Measurements from ENCODE around the gene CCN6.
A peak's percentile ranks its signal among the peaks of the same experiment; 100 is the strongest.
"Not testable (repeated sequence)": the region's sequence is repeated elsewhere in the genome, so short reads cannot be mapped to it uniquely, and the experiment has no call there.

Gene CCN6

GRCh38 chr6:112051251-112051740 lies 2.6 kb upstream of the CCN6 start:
- not testable (repeated sequence) for DNase-seq

- no peak for DNase-seq
These were observed 769 bp downstream of the CCN6 start for GRCh38 chr6:112054555-112055190.

DNA sequence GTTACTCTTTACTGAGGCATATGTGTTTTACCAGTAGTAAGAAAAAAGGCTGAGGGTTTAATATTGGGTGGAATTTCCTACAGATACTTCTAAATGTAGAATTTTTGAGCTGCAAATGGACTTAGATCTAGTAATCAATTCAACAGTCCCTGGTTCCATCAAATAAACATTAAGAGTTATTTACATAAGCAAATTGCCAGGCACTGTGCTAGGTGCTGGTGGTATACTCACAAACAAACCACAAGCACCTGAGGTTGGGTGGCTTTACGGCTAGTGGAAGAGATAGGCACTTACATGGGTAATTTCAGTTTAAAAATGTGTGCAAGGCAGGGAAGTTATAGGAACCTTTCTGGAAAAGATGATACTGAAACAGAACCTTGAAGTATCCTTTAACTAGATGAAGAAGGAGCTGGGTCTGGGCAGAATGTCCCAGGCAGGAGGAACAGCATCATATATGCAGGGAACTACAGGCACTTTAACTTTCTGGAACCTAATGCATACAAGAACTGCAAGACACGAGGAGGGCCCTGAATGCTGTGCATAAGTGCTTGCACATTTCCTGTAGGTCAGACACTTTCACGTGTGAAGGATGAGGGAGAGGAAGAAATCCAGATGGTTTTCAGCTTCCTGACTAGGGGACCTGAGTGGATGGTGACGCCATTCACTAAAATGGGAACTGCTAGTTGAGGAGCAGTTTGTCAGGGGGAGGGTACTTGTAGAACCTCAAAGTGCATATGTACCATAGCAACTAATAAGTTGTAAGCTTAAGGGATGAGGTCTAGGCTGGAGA lies 4.5 kb downstream of the CCN6 start:
- no peak for DNase-seq

GRCh38 chr6:112061605-112062004 lies 7.7 kb downstream of the CCN6 start:
- DNase-seq: no peak

- DNase-seq: no peak
These were observed 9.1 kb downstream of the CCN6 start for GRCh38 chr6:112062966-112063365.

DNA sequence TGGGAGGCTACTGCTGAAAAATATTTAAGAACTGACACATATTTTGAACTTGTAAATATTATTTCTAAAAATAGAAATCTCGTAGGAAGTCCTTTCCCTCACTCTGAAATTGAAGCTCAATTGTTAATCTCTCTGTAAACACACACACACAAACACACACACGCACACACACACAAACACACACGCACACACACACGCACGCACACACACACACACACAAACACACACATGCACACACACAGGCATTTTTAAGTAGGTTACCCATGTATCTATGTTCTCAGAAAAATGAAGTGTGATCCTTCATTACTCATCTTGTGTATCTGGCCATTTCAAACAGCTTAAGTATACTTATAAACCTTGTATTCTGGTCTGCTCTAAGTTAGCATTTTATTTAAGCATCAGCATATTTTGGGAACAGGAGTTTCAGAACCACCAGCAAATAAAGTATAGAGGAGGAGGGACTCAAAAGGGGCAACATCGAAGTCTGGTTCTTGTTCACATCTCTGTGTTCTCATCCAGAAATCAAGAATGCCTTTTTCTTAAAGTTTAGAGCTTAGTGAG lies 11.6 kb downstream of the CCN6 start:
- DNase-seq: no peak

DNA sequence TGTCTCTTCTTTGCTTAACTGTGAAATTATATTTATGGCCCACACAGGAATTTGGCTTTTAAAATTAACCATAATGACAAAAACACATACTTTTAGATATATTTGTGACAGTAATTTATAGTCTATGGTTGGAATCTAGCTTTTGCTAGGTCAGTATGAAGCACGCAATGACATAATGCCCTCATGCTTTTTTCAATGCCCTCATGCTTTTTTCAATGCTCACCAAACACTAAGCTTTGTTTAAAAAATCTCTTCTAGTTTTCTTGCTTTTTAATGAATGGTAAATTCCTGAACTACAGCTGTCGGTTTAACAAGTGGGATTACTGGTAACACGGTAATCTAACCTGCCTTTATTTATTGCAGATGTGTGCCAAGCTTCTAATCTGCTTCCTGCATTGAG lies 12.7 kb downstream of the CCN6 start:
- no peak for DNase-seq

- DNase-seq: no peak
These were observed 27.7 kb downstream of the CCN6 start for GRCh38 chr6:112081569-112081968.

DNA sequence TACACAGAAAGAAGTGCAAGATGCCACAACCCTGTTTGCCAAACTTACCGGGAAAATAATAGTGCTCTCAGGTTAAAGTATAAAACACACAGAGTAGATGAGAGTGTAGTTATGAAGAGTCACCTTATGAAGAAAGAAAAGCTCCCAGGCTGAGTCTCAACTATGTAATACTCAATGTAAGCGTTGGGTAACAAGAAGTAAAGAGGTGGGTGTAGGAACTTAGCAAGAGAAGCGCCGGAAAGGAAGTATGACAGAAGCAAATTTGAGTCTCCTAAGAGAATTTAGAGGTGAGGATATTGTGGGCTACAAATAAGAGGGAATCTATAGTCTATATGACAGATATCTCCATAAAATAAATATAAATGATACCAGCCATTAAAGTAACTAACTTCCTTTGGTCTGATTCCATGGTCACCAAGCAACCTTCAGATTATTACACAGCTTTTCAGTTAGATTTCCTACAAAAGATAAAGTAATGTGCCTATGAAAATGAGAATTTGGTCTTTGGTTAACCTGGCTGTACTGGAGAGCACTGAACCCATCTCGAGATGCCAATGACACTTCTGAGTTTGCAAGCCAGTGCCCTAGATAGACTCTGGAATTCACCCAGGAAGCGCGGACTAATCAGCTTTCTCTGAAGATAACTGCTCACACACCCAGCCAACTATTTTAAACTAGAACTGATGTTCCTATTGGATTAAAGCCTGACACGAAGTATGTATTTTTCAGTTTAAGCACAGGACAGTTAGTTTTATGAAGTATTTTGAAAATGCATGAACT lies 31.6 kb downstream of the CCN6 start:
- no peak for DNase-seq

DNA sequence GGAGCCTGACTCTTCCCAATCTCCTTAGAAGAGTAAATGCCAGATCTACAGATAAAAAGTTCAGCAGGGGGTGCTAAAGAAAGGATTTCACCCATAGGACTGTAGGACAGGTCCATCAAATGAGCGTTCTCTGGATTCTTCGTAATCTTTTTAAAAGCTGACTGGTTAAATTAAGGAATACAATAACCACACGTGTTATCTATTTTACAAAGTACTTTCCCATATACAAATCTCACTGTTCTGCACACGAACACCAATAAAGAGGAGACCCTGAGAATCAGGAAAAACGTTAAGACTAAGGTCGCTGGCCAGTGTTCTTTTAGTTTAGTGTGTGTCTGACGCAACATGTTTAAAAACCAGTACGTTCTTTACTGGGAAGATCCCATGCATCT lies 32.8 kb downstream of the CCN6 start:
- peak; percentile 3 for DNase-seq

DNA sequence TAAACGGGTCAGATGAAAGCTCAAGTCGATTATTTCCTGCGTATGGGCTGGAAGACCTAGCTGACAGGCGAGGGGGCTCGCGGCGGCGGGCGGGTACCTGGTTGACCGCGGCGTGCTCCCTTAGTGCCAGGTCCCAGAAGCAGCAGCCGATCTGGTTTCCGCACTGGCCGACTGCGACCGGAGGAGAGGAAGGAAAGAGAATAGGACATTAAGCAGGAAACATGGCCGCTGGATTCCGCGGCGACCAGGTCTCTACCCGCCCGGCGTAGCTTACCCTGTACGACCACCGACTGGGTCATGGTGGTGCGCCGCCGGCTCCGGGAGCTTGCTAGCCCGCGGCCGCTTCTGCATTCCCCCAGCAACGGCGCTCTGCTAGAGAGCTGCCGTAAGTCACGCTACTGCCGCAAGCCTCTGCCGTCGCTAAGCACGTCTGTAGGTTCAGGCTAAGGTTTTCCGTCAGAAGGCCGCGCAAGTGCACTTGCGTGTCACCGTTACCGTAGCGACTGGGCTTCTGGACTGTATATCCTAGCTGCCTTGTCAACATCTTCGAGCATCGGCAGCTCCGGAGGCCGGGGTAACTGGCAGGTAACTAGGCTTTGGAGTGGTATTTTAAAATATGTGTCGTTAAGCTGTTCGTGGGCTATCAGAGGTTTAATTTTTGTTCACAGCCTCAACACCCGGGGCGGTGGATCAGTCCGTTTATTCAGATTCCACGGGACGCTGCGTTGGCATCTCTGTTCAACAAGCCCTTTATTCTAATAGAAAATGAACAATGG lies 33.4 kb downstream of the CCN6 start, which contains the start of the genes FAM229B and TUBE1:
FAM229B (plus strand) TSS at position 456 of the 776 bp plus-strand sequence. CDS start 11,693 bp downstream, outside the sequence.
TUBE1 (minus strand) TSS at position 347 of the 776 bp plus-strand sequence; CDS start at position 299, 48 bp downstream.
- DNase-seq: peak; percentile 95

DNA sequence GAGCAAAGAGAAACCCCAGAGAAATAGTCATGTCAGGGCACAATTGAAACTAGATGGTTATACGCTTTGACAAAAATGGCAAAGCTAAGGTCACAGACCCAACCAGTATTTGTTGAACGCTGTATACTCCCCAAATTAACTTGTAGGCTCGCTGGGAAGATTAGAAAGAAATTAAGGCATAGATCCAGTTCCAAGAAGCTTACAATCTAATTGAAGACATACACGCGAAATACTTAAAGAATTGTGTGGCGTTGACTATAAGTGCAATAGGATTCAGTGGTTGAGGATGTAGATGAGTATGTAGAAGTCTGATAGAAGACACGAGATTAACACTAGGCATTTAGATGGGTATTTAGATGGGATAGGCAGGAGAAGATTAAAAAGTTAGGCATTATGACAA lies 34.0 kb downstream of the CCN6 start:
- DNase-seq: no peak

DNA sequence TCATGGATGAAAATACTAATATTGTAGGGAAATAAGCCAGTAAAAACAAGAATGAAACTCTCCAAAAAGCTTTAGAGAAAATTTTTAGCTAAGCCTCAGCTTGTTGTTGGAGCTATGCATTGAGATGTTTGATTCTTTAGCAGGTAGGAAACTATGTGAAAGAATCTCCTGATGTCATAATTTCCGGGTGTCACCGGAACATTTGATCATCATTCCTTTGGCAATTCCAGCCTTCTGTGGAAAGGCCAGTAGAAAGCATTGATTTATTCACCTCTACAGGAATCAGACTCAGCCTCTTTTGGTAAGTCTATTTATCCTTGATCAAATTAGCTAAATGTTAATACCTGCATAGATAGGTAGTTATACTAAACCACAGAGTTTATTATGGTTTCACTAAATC lies 43.0 kb downstream of the CCN6 start:
- DNase-seq: no peak

- no peak for DNase-seq
These were observed 46.7 kb downstream of the CCN6 start for GRCh38 chr6:112100561-112100960.

- not testable (repeated sequence) for DNase-seq
These were observed 52.1 kb downstream of the CCN6 start for GRCh38 chr6:112106026-112106425.

DNA sequence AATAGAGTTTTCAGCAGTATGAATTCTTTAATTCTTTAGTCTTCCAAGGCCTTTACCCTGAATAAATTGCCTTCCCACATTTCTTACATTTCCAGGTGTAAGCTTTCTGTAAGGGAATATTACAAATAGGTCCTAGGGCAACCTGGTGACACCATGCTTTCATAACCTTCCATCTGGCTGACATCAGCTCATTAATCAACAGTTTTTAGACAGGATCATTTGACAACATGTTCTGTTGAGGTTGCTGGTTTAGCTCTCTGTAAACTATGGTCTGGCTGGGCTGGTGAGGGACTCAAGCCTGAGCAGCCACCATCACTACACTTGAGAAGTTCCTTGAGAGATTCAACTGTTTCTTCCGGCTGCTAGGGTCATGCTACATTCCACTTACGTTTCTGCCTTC lies 52.7 kb downstream of the CCN6 start:
- no peak for DNase-seq

GRCh38 chr6:112109262-112109661 lies 55.4 kb downstream of the CCN6 start:
- DNase-seq: no peak

DNA sequence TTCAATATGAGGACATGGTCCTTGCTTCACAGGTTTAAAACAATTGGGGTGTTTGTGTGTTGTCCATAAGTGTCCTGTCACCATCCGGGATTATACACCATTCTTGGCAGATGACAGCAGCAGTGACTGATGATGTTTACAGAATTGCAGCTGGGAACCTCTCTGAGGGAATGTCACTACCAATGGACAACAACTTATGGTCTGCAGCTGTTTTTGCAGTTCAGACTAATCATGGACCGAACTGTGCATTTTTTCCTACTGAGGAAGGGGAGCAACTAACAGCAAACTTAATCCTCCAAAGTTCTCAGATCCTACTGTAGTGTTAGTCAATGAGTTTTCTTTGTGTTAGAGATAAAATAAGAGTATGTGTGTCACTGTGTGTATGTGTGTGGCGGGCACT lies 59.5 kb downstream of the CCN6 start:
- DNase-seq: no peak

- DNase-seq: no peak
These were observed 60.0 kb downstream of the CCN6 start for GRCh38 chr6:112113918-112114317.

DNA sequence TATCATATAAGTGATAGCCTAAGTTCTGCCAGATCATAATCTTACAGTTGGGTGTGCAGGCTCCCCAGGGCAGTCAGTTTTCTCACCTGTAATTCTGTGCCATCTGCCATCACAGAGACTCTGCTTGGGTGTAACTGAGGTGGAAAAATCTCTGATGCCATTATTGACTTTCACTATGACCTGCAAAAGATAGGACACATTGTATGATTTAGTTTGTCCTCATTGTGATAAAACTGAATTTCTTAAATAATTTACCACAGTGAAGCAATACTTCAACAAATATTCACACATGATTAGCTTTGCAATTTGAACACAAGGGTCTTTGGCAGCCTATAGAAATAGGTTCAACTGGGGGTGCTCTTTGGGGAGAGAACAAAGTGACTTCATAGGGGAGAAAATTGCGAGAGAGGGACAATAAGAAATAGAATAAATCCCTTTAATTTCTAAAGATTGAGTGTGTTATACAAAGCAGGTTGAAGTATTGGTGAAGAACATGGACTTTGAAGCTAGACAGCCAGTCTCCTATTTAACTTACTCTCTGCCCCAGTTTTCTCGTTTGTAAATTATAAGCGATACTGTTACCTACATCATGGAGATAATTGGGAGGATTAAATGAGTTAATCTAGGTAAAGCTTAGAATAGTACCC lies 60.8 kb downstream of the CCN6 start:
- DNase-seq: no peak

GRCh38 chr6:112116221-112116620 lies 62.3 kb downstream of the CCN6 start:
- no peak for DNase-seq

- DNase-seq: peak; percentile 78
These were observed 63.6 kb downstream of the CCN6 start for GRCh38 chr6:112117554-112117953.
